ENCODE results near the gene GAS7. TPM values are rescaled to one million over a fixed set of nuclear protein-coding genes. Genes with fewer than 3 reads are reported as not detected.

The GAS7 gene
- total and polyA plus RNA-seq, 2 experiments from 2014 or later = 1.9 to 10.7 TPM

DNA sequence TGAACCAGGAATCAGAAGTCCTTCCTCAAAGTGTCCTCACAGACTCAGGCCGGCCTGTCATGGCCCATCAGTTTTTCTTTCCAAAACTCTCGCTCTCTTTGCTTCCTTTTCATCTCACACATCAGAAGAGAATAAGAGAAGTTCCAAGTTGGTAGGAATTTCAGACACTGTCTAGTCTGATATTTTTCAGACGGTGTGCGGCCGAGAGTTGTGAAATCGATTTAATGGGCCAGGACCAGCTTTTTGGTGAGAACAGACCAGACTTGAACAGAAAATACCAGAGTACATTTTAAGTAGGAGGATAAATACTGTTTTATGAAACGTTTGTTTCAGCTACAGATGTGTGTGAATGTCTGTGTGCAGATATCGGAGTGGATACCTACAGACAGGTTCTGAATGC lies 268.5 kb downstream of the GAS7 start:
- ATAC-seq (no peak), DNase-seq (ENCODE audit: low spot score) (no peak)
- no peaks in the 10 kb centered on the region for H4K20me1 ChIP-seq (replicated peaks; ENCODE audit: insufficient read depth)
- H3F3A ChIP-seq (replicated peaks; ENCODE audit: low read depth) = no peaks in the 10 kb centered on the region
- no peak overlapping the region for H2AFZ ChIP-seq
- peaks cover 17% of the 10 kb centered on the region for H3K4me1 Mint-ChIP-seq
- H3K27me3 ChIP-seq (ENCODE audit: insufficient read depth) = no peaks in the 10 kb centered on the region
- no peak overlapping the region for H3K4me3 Mint-ChIP-seq
- no peak overlapping the region for H3K4me3 ChIP-seq
- no peaks in the 10 kb centered on the region for H3K36me3 Mint-ChIP-seq (ENCODE audit: low read depth)
- H3K36me3 ChIP-seq (ENCODE audit: insufficient read depth) = no peaks in the 10 kb centered on the region
- no peak overlapping the region for H3K4me2 ChIP-seq
- H3K27ac Mint-ChIP-seq = no peak overlapping the region
- H3K4me1 ChIP-seq (ENCODE audit: insufficient read depth) = no peaks in the 10 kb centered on the region
- no peak overlapping the region for H3K27ac ChIP-seq (ENCODE audit: low read depth)
- no peaks in the 10 kb centered on the region for H3K9me3 Mint-ChIP-seq
- no peak for TF ChIP-seq JUNB (IDR thresholded peaks at IDR 0.05; ENCODE audit: unreplicated experiment)
- TF ChIP-seq, protein P1, sequence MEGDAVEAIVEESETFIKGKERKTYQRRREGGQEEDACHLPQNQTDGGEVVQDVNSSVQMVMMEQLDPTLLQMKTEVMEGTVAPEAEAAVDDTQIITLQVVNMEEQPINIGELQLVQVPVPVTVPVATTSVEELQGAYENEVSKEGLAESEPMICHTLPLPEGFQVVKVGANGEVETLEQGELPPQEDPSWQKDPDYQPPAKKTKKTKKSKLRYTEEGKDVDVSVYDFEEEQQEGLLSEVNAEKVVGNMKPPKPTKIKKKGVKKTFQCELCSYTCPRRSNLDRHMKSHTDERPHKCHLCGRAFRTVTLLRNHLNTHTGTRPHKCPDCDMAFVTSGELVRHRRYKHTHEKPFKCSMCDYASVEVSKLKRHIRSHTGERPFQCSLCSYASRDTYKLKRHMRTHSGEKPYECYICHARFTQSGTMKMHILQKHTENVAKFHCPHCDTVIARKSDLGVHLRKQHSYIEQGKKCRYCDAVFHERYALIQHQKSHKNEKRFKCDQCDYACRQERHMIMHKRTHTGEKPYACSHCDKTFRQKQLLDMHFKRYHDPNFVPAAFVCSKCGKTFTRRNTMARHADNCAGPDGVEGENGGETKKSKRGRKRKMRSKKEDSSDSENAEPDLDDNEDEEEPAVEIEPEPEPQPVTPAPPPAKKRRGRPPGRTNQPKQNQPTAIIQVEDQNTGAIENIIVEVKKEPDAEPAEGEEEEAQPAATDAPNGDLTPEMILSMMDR (conservative IDR thresholded peaks at IDR 0.05; ENCODE audit: low read depth in 2 of 2) = no peak
- TF ChIP-seq EZH2phosphoT487 (IDR thresholded peaks at IDR 0.05; ENCODE audit: unreplicated experiment) = no peak
- TF ChIP-seq EZH2 (IDR thresholded peaks at IDR 0.05; ENCODE audit: low read depth, unreplicated experiment) = no peak
- TF ChIP-seq NANOG (IDR thresholded peaks at IDR 0.05; ENCODE audit: borderline replicate concordance) = no peak
- no peak for TF ChIP-seq ZNF114 (CRISPR knock-in tag; IDR thresholded peaks at IDR 0.05)
- TF ChIP-seq, protein P2, sequence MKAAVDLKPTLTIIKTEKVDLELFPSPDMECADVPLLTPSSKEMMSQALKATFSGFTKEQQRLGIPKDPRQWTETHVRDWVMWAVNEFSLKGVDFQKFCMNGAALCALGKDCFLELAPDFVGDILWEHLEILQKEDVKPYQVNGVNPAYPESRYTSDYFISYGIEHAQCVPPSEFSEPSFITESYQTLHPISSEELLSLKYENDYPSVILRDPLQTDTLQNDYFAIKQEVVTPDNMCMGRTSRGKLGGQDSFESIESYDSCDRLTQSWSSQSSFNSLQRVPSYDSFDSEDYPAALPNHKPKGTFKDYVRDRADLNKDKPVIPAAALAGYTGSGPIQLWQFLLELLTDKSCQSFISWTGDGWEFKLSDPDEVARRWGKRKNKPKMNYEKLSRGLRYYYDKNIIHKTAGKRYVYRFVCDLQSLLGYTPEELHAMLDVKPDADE (IDR thresholded peaks at IDR 0.05) = no peak
- TF ChIP-seq ZNF331 (CRISPR knock-in tag; IDR thresholded peaks at IDR 0.05; ENCODE audit: low read depth) = no peak
- no peak for TF ChIP-seq CREB1 (CRISPR knock-in tag; IDR thresholded peaks at IDR 0.05; ENCODE audit: low read depth)
- TF ChIP-seq POLR2AphosphoS5 (IDR thresholded peaks at IDR 0.05; ENCODE audit: low read depth) = no peak
- no peak for TF ChIP-seq ZNF462 (CRISPR knock-in tag; IDR thresholded peaks at IDR 0.05)
- H3K9me2 ChIP-seq (ENCODE audit: insufficient read depth) = no peaks in the 10 kb centered on the region
- H3K27me3 Mint-ChIP-seq (ENCODE audit: insufficient read depth, low read depth, poor library complexity) = peaks cover 4% of the 10 kb centered on the region
- no peaks in the 10 kb centered on the region for H3K79me2 ChIP-seq (replicated peaks; ENCODE audit: insufficient read depth)
